Femur (tissue), 1 donor: ENCODE results near the gene RAB10.
A peak's percentile ranks its signal among the peaks of the same experiment; 100 is the strongest.
"Not testable (repeated sequence)": the region's sequence is repeated elsewhere in the genome, so short reads cannot be mapped to it uniquely, and the experiment has no call there.

Source experiments
- DNase-seq: peaks from one replicate; pipeline ENCODE4 v3.0.0-alpha.2; 2017

RAB10 gene

DNA sequence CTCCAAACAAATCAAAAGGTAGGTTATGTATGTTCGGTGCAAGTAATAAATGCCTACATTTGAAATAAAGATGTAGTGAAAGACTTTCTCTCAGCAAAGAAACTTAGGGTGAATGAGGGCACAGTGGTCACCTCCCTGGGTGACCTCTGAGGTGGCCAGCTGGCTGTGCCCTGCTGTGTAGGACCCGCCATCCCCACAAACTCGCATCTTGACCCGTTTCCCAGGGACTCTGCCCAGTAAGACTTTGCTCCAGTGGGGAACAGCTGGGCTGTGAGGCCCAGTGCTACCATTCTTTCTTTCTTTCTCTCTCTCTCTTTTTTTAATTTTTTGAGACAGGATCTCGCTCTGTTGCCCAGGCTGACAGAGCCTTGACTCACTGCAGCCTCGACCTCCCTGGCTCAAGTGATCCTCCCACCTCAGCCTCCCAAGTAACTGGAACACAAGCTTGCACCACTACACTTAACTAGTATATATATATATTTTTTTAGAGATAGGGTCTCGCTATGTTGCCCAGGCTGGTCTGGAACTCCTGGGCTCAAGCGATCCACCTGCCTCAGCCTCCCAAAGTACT is 130.8 kb downstream of the RAB10 start:
- DNase-seq = no peak

DNA sequence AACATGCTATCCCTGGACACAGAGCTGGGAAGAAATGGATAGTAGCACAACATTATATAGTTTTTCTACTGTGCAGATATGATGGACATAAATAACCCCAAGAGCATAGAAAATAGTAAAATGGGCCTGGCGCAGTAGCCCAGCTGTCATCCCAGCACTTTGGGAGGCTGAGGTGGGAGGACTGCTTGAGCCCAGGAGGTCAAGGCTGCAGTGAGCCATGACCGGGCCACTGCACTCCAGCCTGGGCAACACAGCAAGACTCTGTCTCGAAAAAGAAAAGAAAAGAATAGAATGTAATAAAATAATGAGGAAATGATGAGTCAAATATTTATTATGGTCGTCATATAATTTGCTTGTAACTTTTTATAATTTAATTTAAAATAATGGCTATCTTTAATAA is 131.5 kb downstream of the RAB10 start:
- no peak for DNase-seq

- DNase-seq = not testable (repeated sequence)
Measured at GRCh38 chr2:26166541-26166940, 132.7 kb downstream of the RAB10 start.

DNA sequence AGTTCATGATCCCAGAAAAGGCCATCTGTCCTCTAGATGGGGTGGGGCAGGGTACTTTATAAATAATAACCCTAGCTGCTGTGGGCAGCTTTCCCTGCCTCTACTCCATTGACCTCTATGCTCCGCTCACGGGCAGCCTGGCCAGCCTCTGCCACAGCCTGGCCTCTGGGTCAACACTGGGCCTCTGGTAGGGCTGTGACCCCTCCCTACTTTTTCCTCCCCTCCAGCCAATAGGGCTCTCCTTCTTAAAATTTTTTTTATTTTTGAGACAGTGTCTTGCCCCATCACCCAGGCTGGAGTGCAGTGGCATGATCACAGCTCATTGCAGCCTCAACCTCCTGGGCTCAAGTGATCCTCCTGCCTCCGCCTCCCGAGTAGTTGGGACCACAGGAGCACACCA is 134.9 kb downstream of the RAB10 start:
- DNase-seq = no peak

- DNase-seq = no peak
Measured at GRCh38 chr2:26169226-26169625, 135.3 kb downstream of the RAB10 start.

DNA sequence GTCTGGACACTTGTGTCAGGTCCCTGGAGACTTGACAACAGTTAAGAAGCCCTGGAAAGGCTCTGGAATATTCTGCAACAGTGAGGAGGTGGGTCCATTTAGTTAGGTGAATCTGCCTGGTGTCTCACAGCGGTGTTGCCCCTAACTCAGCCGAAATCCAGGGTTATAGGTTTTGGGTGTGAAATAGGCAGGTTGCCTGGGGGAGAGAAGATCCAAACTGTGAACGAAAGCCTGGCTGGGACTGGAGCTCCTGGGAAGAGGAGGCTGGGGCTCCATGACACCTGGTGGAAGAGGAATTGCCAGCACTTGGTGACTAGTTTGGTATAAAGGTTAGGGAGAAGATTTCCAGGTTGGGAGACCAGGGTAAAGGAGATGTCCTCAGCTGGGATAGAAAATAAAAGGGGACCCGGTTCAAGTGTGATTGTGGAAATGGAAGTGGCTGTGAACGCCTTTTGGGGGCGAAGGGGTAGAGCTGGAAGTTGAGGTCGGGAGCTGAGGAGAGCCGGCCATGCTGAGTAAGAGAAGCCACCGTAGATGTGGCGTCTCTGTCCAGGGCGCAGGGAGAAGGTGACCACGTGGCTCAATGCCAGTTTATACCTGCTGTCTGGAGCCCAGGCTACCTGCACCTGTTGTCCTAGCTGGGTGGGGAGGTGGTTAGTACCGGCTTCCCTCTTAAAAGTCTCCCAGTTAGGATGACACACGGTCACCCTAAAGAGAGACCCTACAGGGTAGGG is 136.0 kb downstream of the RAB10 start:
- no peak for DNase-seq

DNA sequence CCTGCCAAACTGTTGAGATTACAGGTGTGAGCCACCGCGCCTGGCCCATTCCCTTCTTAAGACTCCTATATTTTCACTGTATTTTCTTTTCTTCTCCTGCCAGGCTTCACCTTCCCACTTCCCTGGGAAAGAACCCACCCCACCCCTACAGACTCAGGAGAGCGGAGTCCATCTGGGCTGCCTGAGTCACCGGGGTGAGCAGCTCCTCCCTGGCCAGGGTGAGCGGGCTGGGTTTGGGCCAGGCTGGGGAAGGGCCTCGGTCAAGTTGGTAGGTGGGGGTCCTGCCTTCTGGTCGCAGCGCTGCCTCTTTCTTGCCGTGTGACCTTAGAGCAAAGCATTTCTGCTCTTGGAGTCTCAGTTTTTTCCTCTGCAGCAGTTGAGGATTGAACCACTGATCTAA is 136.9 kb downstream of the RAB10 start:
- no peak for DNase-seq

- DNase-seq = no peak
Measured at GRCh38 chr2:26172189-26172870, 138.4 kb downstream of the RAB10 start.

DNA sequence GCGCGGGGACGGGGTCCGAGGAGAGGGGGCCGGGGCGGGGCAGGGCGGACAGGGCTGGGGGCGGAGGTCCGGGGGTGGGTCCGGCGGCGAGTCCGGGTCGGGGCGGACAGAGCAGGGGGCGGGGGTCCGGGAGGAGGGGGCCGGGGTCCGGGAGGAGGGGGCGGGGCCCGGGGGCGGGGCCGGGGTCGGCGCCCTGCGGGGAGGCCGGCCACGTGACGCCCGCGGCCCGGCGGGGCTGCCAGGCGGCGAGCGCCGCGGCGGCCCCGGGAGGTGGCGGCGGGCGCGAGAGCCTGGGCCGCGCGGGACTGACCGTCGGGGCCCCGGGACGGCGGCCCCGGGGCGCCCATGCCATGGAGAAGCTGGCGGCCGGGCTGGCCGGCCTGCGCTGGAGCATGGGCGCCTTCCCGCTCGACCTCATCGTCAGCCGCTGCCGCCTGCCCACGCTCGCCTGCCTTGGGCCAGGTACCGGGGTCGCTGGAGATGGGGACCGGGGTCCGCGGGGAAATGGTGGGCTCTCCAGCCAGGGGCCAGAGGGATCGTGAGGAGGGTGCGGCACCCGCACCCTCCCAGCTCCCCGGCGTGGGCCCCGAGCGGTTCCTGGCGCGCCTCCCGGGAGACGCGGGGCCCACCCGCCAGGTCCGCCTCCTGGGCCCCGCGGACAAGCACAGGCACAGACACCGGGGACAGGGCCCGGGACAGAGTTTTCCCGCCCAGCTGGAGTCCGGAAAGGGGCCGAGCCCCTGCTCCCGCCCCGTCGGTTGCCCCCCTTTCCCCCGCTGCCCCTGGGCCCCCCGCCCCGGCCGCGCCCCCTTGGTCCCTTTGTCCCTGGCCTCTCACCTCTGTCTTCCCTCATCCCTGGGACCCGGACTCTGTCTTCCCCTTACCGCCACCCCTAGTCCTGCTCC is 139.2 kb downstream of the RAB10 start, which contains the start of gene GAREM2:
GAREM2 (plus strand) TSS at position 218 of the 905 bp plus-strand sequence; CDS start at position 351, 133 bp downstream.
- no peak for DNase-seq

- DNase-seq = no peak
Measured at GRCh38 chr2:26173776-26174482, 140.0 kb downstream of the RAB10 start.

DNA sequence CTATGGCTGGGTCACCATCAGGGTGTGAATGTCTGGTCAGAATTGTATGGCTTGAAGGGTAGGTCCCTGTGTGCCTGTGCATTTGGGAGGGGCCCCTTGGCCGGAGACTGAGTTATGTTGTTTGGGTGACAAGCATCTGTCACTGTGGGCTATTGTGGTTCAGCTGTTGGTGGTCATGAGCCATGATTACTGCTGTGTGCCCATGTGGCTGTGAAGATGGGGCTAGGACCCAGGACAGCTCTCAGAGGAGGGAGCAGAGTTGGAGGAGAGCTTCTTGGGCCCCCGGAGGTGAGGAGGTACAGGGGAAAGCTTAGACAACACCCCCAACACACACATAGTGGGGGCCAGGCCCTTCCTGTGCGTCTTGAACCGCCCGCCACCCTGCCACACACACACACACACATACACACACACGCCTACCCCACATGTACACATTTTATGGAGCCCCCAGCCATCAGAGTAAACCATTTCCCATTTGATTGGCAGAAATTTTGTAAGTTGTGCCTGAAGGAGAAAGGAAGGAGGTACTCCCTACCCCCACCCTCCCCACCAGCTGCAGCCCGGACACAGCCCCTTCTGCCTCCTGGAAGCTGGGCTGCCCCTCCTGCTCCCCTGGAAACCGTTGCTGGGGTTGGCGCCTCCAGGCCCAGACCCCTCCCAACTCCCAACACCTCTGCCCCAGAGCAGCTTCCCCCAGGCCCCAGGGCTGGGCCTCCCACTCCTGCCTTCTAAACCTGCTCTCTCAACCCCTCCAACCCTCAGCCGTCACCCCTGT is 141.0 kb downstream of the RAB10 start:
- DNase-seq = no peak

- no peak for DNase-seq
Measured at GRCh38 chr2:26175466-26176278, 141.8 kb downstream of the RAB10 start.

DNA sequence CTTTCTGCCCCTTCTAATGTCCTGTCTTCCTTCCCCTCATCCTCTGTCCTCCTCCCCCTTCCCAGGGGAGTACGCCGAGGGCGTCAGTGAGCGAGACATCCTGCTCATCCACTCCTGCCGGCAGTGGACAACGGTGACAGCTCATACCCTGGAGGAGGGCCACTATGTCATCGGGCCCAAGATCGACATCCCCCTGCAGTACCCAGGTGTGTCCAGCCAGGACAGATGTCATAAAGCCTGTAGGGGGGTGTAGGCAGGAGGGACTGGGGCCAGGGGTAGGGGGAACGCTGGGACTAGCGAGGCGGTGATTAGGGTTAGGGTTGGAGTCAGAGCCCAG is 142.4 kb downstream of the RAB10 start:
- DNase-seq = no peak

- DNase-seq = no peak
Measured at GRCh38 chr2:26177122-26177521, 143.2 kb downstream of the RAB10 start.

- DNase-seq = no peak
Measured at GRCh38 chr2:26178246-26178645, 144.4 kb downstream of the RAB10 start.

DNA sequence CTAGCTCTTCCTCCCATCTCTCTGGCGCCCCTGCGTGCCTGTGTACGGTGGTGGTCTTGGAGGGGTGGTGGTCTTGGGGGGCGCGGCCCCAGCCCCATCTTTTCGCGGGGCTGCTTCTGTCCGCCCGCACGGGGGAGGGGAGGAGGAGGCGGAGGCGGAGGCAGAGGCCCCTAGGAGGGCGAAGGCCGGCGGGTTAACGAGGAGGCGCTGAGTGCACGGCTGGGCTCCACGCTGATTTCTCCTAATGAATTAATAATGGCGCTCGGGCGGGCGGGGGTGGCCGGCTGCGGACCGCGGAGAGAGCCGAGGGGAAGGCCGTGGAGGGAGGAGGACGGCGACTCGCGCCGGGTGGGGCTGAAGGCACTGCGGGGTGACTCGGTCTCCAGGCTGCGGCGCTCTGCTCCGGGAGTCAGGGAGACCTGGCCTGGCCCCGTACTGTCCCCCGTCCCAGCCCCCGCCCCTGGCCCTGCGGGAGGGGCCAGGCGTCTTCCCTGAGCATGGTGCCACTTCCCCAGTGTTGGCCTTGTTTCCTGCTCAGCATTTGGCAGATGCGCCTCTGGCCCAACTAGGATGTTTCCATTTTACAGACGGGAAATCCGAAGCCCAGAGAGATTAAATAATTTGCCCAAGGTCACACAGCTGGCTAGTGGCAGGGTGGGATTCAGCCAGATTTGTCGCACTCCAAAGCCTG is 145.0 kb downstream of the RAB10 start:
- peak; percentile 65 for DNase-seq

GRCh38 chr2:26179446-26179913 is 145.6 kb downstream of the RAB10 start:
- no peak for DNase-seq

GRCh38 chr2:26182441-26182840 is 148.6 kb downstream of the RAB10 start:
- no peak for DNase-seq

DNA sequence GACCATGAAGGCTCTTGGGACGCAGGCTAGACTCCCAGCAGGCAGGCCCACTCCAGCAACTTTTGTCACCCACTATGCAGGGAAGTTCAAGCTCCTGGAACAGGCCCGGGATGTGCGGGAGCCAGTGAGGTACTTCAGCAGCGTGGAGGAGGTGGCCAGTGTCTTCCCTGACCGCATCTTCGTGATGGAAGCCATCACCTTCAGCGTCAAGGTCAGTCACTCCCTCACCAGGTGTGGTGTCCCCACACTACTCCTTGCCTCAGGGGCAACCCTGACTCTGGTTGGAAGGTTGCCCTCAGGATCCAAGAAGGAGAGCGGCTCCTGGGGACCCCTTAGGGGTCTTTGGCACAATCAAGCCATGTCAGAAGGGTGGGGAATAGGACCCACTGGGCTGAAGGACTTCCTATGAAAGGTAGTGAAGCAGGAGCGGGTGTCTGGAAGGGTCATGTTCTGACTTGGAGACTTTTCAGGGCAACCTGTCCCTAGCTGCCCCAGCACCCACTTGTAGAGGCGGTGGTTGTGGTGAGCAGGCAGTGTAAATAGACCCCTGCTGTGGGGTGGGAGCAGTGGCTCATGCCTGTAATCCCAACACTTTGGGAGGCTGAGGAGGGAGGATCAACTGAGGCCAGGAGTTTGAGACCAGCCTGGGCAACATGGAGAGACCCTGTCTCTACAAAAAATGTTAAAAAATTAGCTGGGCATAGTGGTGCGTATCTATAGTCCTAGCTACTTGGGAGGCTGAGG is 149.2 kb downstream of the RAB10 start:
- DNase-seq = no peak
